Measurements from ENCODE around the gene PARP1. TPM values are rescaled to one million over a fixed set of nuclear protein-coding genes. Genes with fewer than 3 reads are reported as not detected.
"Not testable (repeated sequence)": the region's sequence is repeated elsewhere in the genome, so short reads cannot be mapped to it uniquely, and the experiment has no call there.

The PARP1 gene
- total RNA-seq, 3 donors from 2014 or later, result 209 to 218 (median 213) TPM

DNA sequence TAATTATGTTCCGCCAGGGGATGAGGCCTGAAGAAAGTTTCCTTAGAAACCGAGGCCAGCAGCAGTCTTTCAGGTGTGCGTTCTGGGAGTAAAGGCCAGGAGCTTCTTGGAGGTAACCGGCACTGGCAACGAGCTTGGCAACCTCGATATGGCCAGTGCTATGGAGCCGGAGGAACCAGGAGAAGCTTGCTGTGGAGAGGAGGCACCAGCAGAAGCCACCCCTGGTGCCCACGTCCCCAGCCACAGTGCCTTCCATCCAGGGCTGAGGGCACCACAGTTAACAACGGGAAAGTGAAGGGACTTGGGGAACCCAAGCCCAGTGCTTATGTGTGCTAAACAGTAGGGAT, 57.4 kb downstream of the PARP1 start:
- H3K9me3 Mint-ChIP-seq, result no peaks in the 10 kb centered on the region
- H3K4me1 Mint-ChIP-seq (ENCODE audit: low read depth), result no peaks in the 10 kb centered on the region
- H3K27me3 Mint-ChIP-seq (ENCODE audit: low read depth), result no peaks in the 10 kb centered on the region
- no peak for DNase-seq
- ATAC-seq, result no peak
- no peak overlapping the region for H3K4me3 Mint-ChIP-seq
- no peaks in the 10 kb centered on the region for H3K36me3 Mint-ChIP-seq (ENCODE audit: insufficient read depth)

DNA sequence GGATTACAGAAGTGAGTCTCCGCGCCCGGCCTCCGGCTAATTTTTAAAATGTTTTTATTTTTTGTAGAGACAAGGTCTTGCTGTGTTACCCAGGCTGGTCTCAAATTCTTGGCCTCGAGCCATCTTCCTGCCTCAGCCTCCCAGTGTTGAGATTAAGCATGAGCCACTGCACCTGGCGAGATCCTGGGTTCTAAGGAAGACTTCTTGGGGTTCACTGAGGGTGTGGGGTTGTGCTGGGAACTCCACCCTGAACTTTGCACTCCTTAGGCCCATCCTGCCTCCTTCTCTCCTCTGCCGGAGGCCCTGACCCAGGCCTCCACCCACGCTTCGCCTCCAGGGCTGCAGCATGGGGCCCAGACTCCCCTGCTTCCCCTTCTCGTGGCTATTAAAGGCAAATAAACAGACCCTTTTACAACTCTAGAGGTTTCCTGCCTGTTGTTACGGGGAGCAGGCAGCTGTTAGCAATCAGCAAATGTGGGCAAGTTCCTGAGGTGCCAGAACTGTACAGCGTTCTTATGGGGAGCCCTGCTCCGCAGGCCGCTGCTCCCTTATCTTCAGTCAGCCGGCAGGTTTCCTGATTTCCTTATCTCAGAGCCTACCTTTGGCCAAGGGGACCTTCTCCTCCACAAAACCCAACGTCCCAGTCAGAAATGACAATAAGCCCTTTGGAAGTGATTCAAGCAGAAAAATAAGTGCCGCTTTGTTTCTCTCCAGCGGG, 57.9 kb downstream of the PARP1 start:
- no peaks in the 10 kb centered on the region for H3K4me1 Mint-ChIP-seq (ENCODE audit: low read depth)
- no peak for ATAC-seq
- H3K27me3 Mint-ChIP-seq (ENCODE audit: low read depth), result no peaks in the 10 kb centered on the region
- H3K9me3 Mint-ChIP-seq, result no peaks in the 10 kb centered on the region
- no peak for DNase-seq
- H3K36me3 Mint-ChIP-seq (ENCODE audit: insufficient read depth), result no peaks in the 10 kb centered on the region
- H3K4me3 Mint-ChIP-seq, result no peak overlapping the region

DNA sequence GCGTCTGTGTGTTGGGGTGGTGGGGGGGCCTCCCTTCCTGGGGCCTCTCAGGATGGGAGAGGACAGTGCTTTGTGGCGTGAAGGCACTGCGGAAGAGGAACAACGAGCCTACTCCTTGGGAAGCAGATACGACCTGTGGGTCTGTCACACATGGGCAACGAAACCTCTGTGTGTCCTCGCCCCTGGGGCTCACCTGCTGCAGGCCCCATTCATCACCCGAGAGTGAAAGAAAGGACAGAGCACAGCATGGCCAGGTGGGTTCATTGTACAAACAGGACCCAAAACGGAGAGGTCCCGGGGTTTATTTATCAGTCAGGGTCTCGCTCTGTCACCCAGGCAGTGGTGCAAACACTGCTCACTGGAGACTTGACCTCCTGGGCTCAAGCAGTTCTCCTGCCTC, 58.8 kb downstream of the PARP1 start:
- Mint-ChIP-seq H3K9me3 (no peaks in the 10 kb centered on the region), H3K36me3 (ENCODE audit: insufficient read depth) (no peaks in the 10 kb centered on the region), H3K27me3 (ENCODE audit: low read depth) (no peaks in the 10 kb centered on the region), H3K4me3 (no peak overlapping the region), H3K4me1 (ENCODE audit: low read depth) (no peaks in the 10 kb centered on the region)
- DNase-seq (no peak), ATAC-seq (no peak)

DNA sequence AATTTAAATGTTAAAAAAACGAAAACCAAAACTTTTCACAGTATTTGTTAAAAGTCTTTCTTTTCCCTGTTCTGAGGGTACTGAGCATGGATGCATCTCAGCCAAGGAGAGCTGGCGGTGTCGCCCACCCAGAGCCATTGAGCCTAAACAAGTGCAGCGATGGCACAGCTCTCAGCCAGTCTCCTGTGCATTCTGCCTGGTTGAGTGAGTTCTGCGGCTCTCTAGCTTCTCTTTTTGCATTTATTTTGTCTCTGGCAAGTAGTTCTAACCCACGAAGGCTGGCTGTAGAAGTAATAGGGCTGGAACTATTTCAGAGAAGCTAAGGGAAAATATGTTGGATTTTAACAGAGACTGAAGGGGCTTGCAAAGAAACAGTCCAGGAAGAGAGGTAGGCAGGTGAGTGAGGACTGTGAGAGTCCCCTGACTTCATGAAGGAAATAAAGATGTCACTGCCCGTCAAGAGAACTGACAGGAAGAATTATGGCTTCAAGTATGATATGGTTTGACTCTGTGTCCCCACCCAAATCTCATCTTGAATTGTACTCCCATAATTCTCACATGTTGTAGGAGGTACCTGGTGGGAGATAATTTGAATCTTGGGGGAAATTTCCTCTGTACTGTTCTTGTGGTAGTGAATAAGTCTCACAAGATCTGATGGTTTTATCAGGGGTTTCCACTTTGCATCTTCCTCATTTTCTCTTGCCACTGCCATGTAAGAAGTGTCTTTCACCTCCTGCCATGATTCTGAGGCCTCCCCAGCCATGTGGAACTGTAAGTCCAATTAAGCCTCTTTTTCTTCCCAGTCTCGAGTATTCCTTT, 63.2 kb downstream of the PARP1 start:
- ATAC-seq (no peak), DNase-seq (no peak)
- H3K4me3 Mint-ChIP-seq, result no peak overlapping the region
- peaks cover 5% of the 10 kb centered on the region for H3K9me3 Mint-ChIP-seq
- H3K27me3 Mint-ChIP-seq (ENCODE audit: low read depth), result peaks cover 4% of the 10 kb centered on the region
- no peaks in the 10 kb centered on the region for H3K4me1 Mint-ChIP-seq (ENCODE audit: low read depth)
- peaks cover 4% of the 10 kb centered on the region for H3K36me3 Mint-ChIP-seq (ENCODE audit: insufficient read depth)

DNA sequence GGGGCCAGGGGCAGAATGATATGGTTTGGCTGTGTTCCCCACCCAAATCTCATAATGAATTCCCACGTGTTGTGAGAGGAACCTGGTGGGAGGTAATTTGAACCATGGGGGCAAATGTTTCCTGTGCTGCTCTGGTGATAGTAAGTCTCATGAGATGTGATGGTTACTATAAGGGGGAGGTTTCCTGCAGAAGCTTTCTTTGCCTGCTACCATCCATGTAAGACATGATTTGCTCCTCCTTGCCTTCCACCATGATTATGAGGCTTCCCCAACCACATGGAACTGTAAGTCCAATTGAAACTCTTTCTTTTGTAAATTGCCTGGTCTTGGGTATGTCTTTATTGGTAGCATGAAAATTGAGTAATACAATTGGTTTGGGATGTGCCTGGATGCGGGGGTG, 65.2 kb downstream of the PARP1 start:
- peaks cover 4% of the 10 kb centered on the region for H3K36me3 Mint-ChIP-seq (ENCODE audit: insufficient read depth)
- H3K4me3 Mint-ChIP-seq, result no peak overlapping the region

DNA sequence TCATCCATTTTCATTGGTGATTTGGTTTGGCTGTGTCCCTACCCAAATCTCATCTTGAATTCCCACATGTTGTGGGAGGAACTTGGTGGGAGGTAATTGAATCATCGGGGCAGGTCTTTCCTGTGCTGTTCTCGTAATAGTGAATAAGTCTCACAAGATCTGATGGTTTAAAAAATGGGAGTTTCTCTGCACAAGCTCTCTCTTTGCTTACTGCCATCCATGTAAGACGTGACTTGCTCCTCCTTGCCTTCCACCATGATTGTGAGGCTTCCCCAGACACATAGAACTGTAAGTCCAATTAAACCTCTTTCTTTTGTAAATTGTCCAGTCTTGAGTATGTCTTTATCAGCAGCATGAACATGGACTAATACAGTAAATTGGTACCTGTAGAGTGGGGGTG, 67.8 kb downstream of the PARP1 start:
- not testable (repeated sequence) for DNase-seq; ATAC-seq; H3K27me3 Mint-ChIP-seq (ENCODE audit: low read depth); H3K36me3 Mint-ChIP-seq (ENCODE audit: insufficient read depth); H3K9me3 Mint-ChIP-seq; H3K4me3 Mint-ChIP-seq
- peaks cover 10% of the 10 kb centered on the region for H3K4me1 Mint-ChIP-seq (ENCODE audit: low read depth)

More for the DNA sequence above, 65.2 kb downstream of the PARP1 start:
- H3K9me3 Mint-ChIP-seq, result peaks cover 5% of the 10 kb centered on the region
- no peak for ATAC-seq
- peaks cover 4% of the 10 kb centered on the region for H3K27me3 Mint-ChIP-seq (ENCODE audit: low read depth)
- no peak for DNase-seq
- peaks cover 4% of the 10 kb centered on the region for H3K4me1 Mint-ChIP-seq (ENCODE audit: low read depth)

DNA sequence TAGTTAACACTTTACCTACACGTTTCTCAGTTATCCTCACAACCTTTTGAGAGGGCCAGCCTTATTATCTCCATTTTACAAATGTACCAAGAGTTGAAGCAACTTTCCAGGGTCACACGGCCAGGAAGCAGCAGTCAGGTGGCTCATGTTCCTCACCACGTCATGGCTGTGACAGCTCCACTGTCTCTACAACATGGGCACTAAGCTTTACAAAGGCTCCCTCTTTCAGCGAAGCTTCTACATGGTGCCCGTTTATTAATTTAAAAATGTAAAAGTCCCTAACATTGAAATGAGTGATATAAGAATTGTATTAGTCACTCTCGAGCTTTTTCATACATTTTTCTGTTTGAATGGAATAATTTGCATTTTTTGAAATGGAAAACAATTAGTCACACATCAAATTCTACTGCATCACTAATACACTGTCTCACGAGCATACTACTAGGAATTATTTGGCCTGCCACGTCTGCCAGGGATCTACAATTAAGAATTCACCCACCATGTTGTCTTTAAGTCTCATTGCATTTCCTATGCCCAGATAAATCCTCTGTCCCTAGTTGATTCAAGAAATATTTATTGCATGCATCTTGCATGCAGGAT, 70.5 kb downstream of the PARP1 start:
- H3K4me3 Mint-ChIP-seq, result peak overlapping the region; percentile 48
- ATAC-seq, result peak; percentile 59 to 76

DNA sequence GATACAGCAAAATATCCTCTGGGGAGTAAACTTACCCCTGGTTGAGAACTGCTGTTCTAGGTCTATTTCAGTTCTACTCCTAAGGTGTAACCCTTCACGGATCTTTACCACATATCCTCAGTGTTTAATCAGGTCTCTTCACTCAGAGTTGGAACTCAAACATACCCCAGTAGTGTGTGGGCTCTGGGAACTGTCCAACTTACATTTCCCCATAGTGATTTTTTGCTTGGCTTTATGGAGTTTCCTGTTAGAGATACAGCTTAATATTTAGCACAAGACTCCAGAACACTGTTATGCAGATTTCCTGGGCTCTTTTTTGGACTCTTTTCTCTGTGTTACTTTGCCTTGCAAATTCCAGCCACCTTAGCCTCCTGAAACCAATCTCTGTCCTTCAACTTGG, 72.2 kb downstream of the PARP1 start:
- peaks cover 4% of the 10 kb centered on the region for H3K36me3 Mint-ChIP-seq (ENCODE audit: insufficient read depth)
- no peak overlapping the region for H3K4me3 Mint-ChIP-seq
- peaks cover 15% of the 10 kb centered on the region for H3K4me1 Mint-ChIP-seq (ENCODE audit: low read depth)
- ATAC-seq, result no peak
- peaks cover 4% of the 10 kb centered on the region for H3K9me3 Mint-ChIP-seq
- H3K27me3 Mint-ChIP-seq (ENCODE audit: low read depth), result peaks cover 2% of the 10 kb centered on the region
- no peak for DNase-seq

More for the DNA sequence above, 70.5 kb downstream of the PARP1 start:
- peaks cover 4% of the 10 kb centered on the region for H3K36me3 Mint-ChIP-seq (ENCODE audit: insufficient read depth)
- peaks cover 5% of the 10 kb centered on the region for H3K9me3 Mint-ChIP-seq
- peaks cover 4% of the 10 kb centered on the region for H3K27me3 Mint-ChIP-seq (ENCODE audit: low read depth)
- peaks cover 15% of the 10 kb centered on the region for H3K4me1 Mint-ChIP-seq (ENCODE audit: low read depth)
- no peak for DNase-seq

DNA sequence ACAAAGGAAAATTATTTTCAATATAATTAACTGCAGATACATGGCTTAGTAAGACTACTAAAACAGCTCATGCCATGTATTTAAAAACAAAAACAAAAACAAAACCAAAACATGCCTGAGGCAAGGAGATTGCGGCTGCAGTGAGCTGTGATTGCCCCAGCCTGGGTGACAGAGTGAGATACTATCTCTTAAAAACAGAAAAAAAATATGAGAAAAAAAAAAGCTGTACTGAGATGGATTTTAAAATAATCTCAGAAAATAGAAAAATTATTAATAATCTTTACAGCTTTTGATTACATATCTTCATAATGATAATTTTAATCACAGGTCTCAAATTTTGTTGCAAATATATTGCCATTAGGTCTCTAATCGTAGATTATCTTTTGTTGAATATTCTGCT, 74.9 kb downstream of the PARP1 start:
- peak overlapping the region; percentile 39 for H3K4me3 Mint-ChIP-seq
- H3K27me3 Mint-ChIP-seq (ENCODE audit: low read depth), result no peaks in the 10 kb centered on the region
- no peak for DNase-seq
- peaks cover 14% of the 10 kb centered on the region for H3K4me1 Mint-ChIP-seq (ENCODE audit: low read depth)
- no peak for ATAC-seq
- no peaks in the 10 kb centered on the region for H3K9me3 Mint-ChIP-seq
- H3K36me3 Mint-ChIP-seq (ENCODE audit: insufficient read depth), result no peaks in the 10 kb centered on the region

DNA sequence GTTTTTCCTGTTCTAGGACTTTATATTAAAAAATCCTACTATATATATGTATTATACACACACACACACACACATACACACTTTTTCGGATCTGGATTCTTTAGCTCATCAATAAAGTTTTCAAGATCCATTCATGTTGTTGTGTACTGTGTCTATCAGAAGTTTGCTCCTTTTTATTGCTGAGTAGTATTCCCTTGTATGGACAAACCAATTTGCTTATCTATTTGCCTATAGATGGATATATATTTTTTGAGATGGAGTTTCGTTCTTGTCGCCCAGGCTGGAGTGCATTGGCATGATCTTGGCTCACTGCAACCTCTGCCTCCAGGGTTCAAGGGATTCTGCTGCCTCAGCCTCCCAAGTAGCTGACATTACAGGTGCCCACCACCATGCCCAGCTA, 78.7 kb downstream of the PARP1 start:
- H3K36me3 Mint-ChIP-seq (ENCODE audit: insufficient read depth), result no peaks in the 10 kb centered on the region
- no peak overlapping the region for H3K4me3 Mint-ChIP-seq
- ATAC-seq, result no peak
- no peak for DNase-seq
- H3K27me3 Mint-ChIP-seq (ENCODE audit: low read depth), result peaks cover 2% of the 10 kb centered on the region
- no peaks in the 10 kb centered on the region for H3K9me3 Mint-ChIP-seq
- H3K4me1 Mint-ChIP-seq (ENCODE audit: low read depth), result peaks cover 5% of the 10 kb centered on the region

DNA sequence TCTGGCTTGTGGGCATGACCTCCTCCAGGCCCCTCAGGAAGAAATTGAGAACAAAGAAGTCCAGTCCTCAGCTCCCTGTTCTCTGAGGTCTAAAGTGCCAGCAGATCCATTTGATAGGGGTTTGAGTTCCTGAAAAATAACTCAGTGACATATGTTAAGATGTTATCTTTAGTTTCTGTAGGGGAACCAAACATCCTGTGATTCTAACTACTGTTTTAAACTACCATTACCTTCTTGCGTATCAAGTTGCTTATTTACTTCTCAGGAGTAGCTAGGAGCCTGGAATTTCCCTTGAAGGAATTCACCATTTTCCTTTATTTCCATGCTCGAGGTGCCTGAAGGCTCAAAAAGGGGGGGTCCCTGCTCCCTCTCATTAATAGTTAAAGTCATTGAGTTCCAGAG, 80.1 kb downstream of the PARP1 start:
- ATAC-seq, result no peak
- Mint-ChIP-seq H3K36me3 (ENCODE audit: insufficient read depth) (no peaks in the 10 kb centered on the region), H3K9me3 (no peaks in the 10 kb centered on the region), H3K4me1 (ENCODE audit: low read depth) (no peaks in the 10 kb centered on the region), H3K27me3 (ENCODE audit: low read depth) (peaks cover 3% of the 10 kb centered on the region), H3K4me3 (no peak overlapping the region)
- no peak for DNase-seq

DNA sequence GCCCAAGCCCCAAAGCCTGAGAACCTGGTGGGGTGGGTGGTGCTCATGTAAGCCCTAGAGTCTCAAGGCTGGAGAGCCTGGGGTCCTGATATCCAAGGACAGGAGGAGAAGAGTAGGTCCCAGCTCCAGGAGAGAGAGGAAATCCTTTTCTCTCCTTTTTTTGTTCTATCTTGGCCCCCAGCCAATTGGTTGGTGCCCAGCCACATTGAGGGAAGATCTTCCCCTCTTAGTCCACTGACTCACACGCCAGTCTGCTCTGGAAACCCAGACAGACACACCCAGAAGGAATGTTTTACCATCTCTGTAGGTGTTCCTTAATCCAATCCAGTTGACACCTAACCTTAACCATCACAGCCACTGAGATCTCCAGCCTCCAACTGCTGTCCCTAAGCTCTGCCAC, 82.7 kb downstream of the PARP1 start:
- H3K9me3 Mint-ChIP-seq, result no peaks in the 10 kb centered on the region
- DNase-seq, result no peak
- no peak for ATAC-seq
- no peak overlapping the region for H3K4me3 Mint-ChIP-seq
- H3K36me3 Mint-ChIP-seq (ENCODE audit: insufficient read depth), result no peaks in the 10 kb centered on the region
- no peaks in the 10 kb centered on the region for H3K4me1 Mint-ChIP-seq (ENCODE audit: low read depth)
- H3K27me3 Mint-ChIP-seq (ENCODE audit: low read depth), result peaks cover 14% of the 10 kb centered on the region

DNA sequence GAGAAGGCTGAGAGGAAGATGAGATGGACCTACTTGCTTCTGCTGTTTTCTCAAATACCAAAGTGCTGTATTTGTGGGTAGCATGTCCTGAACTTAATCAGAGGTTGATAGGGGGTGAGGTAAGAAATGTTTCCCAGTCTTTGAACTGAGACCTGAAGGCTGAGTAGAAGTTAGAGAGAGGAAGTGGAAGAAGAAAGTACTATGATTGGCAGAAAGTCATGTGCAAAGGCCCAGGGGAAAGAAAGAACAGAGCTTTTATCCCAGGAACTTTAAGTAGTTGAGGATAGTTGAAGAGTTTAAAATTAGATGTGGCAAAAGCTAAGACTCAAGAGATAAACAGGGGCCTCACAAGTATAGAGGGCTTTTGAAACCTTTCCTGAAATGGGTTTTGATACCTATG, 83.4 kb downstream of the PARP1 start:
- Mint-ChIP-seq H3K36me3 (ENCODE audit: insufficient read depth) (no peaks in the 10 kb centered on the region), H3K4me3 (no peak overlapping the region), H3K27me3 (ENCODE audit: low read depth) (peaks cover 15% of the 10 kb centered on the region), H3K4me1 (ENCODE audit: low read depth) (no peaks in the 10 kb centered on the region), H3K9me3 (no peaks in the 10 kb centered on the region)
- ATAC-seq, result no peak
- DNase-seq, result no peak

DNA sequence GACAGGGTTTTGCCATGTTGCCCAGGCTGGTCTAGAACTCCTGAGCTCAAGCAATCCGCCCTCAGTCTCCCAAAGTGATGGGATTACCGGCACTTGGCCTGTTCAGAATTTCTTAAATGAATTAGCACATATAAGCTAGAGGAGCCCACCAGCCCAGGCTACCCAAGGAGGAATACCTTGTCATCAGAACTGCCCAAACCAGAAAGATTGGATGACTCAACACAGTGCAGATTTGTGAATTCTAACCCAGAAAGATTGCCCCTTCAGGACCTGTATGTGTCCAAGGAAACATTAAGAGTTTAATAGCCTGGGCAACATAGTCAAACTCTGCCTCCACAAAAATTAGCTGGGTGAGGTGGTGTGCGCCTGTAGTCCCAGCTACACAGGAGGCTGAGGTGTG, 84.9 kb downstream of the PARP1 start:
- Mint-ChIP-seq H3K4me3 (no peak overlapping the region), H3K27me3 (ENCODE audit: low read depth) (peaks cover 24% of the 10 kb centered on the region), H3K36me3 (ENCODE audit: insufficient read depth) (no peaks in the 10 kb centered on the region), H3K9me3 (no peaks in the 10 kb centered on the region), H3K4me1 (ENCODE audit: low read depth) (no peaks in the 10 kb centered on the region)
- DNase-seq (no peak), ATAC-seq (no peak)

DNA sequence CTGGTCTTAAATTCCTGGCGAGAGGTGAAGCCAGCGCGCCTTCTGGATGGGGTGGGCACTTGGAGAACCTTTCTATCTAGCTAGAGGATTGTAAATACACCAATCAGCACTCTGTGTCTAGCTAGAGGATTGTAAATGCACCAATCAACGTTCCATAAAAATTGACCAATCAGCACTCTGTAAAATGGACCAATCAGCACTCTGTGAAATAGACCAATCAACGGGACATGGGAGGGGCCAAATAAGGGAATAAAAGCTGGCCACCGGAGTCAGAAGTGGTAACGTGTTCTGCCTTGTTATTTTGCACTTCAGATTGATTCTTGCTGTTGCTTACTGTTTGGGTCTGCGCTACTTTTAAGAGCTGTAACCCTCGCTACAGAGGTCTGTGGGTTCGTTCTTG, 87.0 kb downstream of the PARP1 start:
- DNase-seq, result no peak
- Mint-ChIP-seq H3K4me1 (ENCODE audit: low read depth) (no peaks in the 10 kb centered on the region), H3K36me3 (ENCODE audit: insufficient read depth) (no peaks in the 10 kb centered on the region), H3K27me3 (ENCODE audit: low read depth) (peaks cover 26% of the 10 kb centered on the region), H3K9me3 (no peaks in the 10 kb centered on the region), H3K4me3 (no peak overlapping the region)
- ATAC-seq, result no peak

Data from activated T-cell treated with anti-CD3 and anti-CD28 coated beads, Interleukin-2, amount 50 U/mL, for 4 hours (primary cell).